ENCODE measurements around the gene ALKBH6. TPM values are rescaled to one million over a fixed set of nuclear protein-coding genes. Genes with fewer than 3 reads are reported as not detected.
A peak's percentile ranks its signal among the peaks of the same experiment; 100 is the strongest.

The ALKBH6 gene
- total RNA-seq, 1 experiment from 2014 or later: 20.1 TPM

- BruUV-seq (replicated peaks): no TSS peak
- CTCF ChIA-PET: interaction anchor here (0.5 kb wide), 1 partner anchor 50 kb away, joined by 3 read pairs; no protein-coding TSS in a partner anchor
- peaks cover 8% of the 10 kb centered on the region for H3K4me1 ChIP-seq (ENCODE audit: insufficient read depth, low read length, poor library complexity, severe bottlenecking)
Observed at GRCh38 chr19:35996777-35997176, 17.2 kb downstream of the ALKBH6 start.

GRCh38 chr19:35995048-35995993 lies 18.7 kb downstream of the ALKBH6 start, which contains the start of gene SDHAF1:
Gene SDHAF1, plus strand, starts transcription at chr19:35995188. Its CDS starts 87 bp downstream, at chr19:35995275.
- H3K9me3 ChIP-seq (ENCODE audit: low read depth, low read length, poor library complexity, severe bottlenecking): no peaks in the 10 kb centered on the region
- peaks cover 8% of the 10 kb centered on the region for H3K4me1 ChIP-seq (ENCODE audit: insufficient read depth, low read length, poor library complexity, severe bottlenecking)
- H3K36me3 ChIP-seq (ENCODE audit: insufficient read depth, low read length, poor library complexity, severe bottlenecking): no peaks in the 10 kb centered on the region
- ChIA-PET CTCF (interaction anchor here (0.6 kb wide), 1 partner anchor 160 kb away, joined by 5 read pairs; no protein-coding TSS in a partner anchor), POLR2A (ENCODE audit: low non-redundant PET) (no interaction called here)
- H3K27ac ChIP-seq (ENCODE audit: low read depth, low read length, poor library complexity, severe bottlenecking): peak within 1 kb of the TSS; percentile 78
- BruUV-seq (replicated peaks): no TSS peak
- no peak for TF ChIP-seq EZH2 (IDR thresholded peaks at IDR 0.05; ENCODE audit: borderline replicate concordance, low read depth, low read length, poor library complexity, severe bottlenecking)
- TF ChIP-seq CTCF (conservative IDR thresholded peaks at IDR 0.05; ENCODE audit: low read depth, low read length): no peak
- intact Hi-C loops (cut with micrococcal nuclease; ENCODE audit: unreplicated experiment): no loop called here
- peak; percentile 93 for DNase-seq (ENCODE audit: low spot score)
- H3K4me3 ChIP-seq (ENCODE audit: low read depth, low read length, poor library complexity, severe bottlenecking): peak within 1 kb of the TSS; percentile 79
- H3K27me3 ChIP-seq (replicated peaks; ENCODE audit: insufficient read depth, low read depth, low read length, poor library complexity): no peaks in the 10 kb centered on the region

More at GRCh38 chr19:35996777-35997176, 17.2 kb downstream of the ALKBH6 start:
- H3K4me3 ChIP-seq (ENCODE audit: low read depth, low read length, poor library complexity, severe bottlenecking): no peak overlapping the region
- intact Hi-C loops (cut with micrococcal nuclease; ENCODE audit: unreplicated experiment): no loop called here
- H3K36me3 ChIP-seq (ENCODE audit: insufficient read depth, low read length, poor library complexity, severe bottlenecking): no peaks in the 10 kb centered on the region
- no peak for TF ChIP-seq CTCF (conservative IDR thresholded peaks at IDR 0.05; ENCODE audit: low read depth, low read length)
- POLR2A ChIA-PET (ENCODE audit: low non-redundant PET): interaction anchor here (0.5 kb wide), 1 partner anchor 223 kb away, joined by 4 read pairs; no protein-coding TSS in a partner anchor
- no peak overlapping the region for H3K27ac ChIP-seq (ENCODE audit: low read depth, low read length, poor library complexity, severe bottlenecking)
- H3K27me3 ChIP-seq (replicated peaks; ENCODE audit: insufficient read depth, low read depth, low read length, poor library complexity): no peaks in the 10 kb centered on the region
- H3K9me3 ChIP-seq (ENCODE audit: low read depth, low read length, poor library complexity, severe bottlenecking): no peaks in the 10 kb centered on the region
- DNase-seq (ENCODE audit: low spot score): no peak

GRCh38 chr19:35993923-35994598 lies 20.0 kb downstream of the ALKBH6 start:
- Histone ChIP-seq H3K36me3 (ENCODE audit: insufficient read depth, low read length, poor library complexity, severe bottlenecking) (no peaks in the 10 kb centered on the region), H3K9me3 (ENCODE audit: low read depth, low read length, poor library complexity, severe bottlenecking) (no peaks in the 10 kb centered on the region), H3K27me3 (replicated peaks; ENCODE audit: insufficient read depth, low read depth, low read length, poor library complexity) (no peaks in the 10 kb centered on the region), H3K27ac (ENCODE audit: low read depth, low read length, poor library complexity, severe bottlenecking) (no peak overlapping the region), H3K4me1 (ENCODE audit: insufficient read depth, low read length, poor library complexity, severe bottlenecking) (peaks cover 8% of the 10 kb centered on the region), H3K4me3 (ENCODE audit: low read depth, low read length, poor library complexity, severe bottlenecking) (no peak overlapping the region)
- ChIA-PET CTCF (interaction anchor here (1.0 kb wide), 1 partner anchor 174 kb away, joined by 4 read pairs; no protein-coding TSS in a partner anchor), POLR2A (ENCODE audit: low non-redundant PET) (no interaction called here)
- no TSS peak for BruUV-seq (replicated peaks)
- intact Hi-C loops (cut with micrococcal nuclease; ENCODE audit: unreplicated experiment): no loop called here
- TF ChIP-seq CTCF (conservative IDR thresholded peaks at IDR 0.05; ENCODE audit: low read depth, low read length): peak; percentile 33; the same call in 1 of the 2 replicates
- TF ChIP-seq EZH2 (IDR thresholded peaks at IDR 0.05; ENCODE audit: borderline replicate concordance, low read depth, low read length, poor library complexity, severe bottlenecking): no peak
- DNase-seq (ENCODE audit: low spot score): no peak
